Colonic mucosa (tissue), 4 donors: ENCODE data around the gene ZMYM2. TPM values are rescaled to one million over a fixed set of nuclear protein-coding genes. Genes with fewer than 3 reads are reported as not detected.

Source experiments
- DNase-seq: peaks from one replicate; pipeline ENCODE4 v3.0.0-alpha.2; 2020
- H3K27ac ChIP-seq: fragments of 200-600 bp; one replicate; pipeline ENCODE4 v1.8.0; 2021
- H3K27me3 ChIP-seq: fragments of 200-600 bp; one replicate; pipeline ENCODE4 v1.8.0; 2021
- H3K36me3 ChIP-seq: fragments of 200-600 bp; one replicate; pipeline ENCODE4 v1.8.0; 2021
- H3K4me1 ChIP-seq: fragments of 200-600 bp; one replicate; pipeline ENCODE4 v1.8.0; 2021; ENCODE audit warnings: mild to moderate bottlenecking
- H3K4me3 ChIP-seq: fragments of 200-600 bp; one replicate; pipeline ENCODE4 v1.8.0; 2021
- H3K9ac ChIP-seq, 2 donors: one replicate each; pipeline ENCODE4 v1.7.0; 2013; ENCODE audit warnings: control low read depth in 2 of 2, low read depth in 2 of 2, low read length in 2 of 2
- H3K9me3 ChIP-seq: fragments of 200-600 bp; one replicate; pipeline ENCODE4 v1.8.0; 2021
- intact Hi-C: fragments of 100-400 bp; cut with DNase I; formaldehyde crosslinking; loops from one replicate; pipeline ENCODE4 v1.14.1; 2022
- total RNA-seq, 2 donors: library from RNA; stranded (reverse); fragmentation: NEBNext Ultra II Directional in 1 of 2; extraction: Animal tissue kit (Norgen Biotek cat#: 25700) in 1 of 2; gene quantifications; one replicate each; pipeline ENCODE4 v1.2.1, GENCODE V29; 2021
- TF ChIP-seq, protein P1 (sequence below): fragments of 200-600 bp; IDR thresholded peaks from one replicate; pipeline ENCODE4 v1.8.0; 2022; ENCODE audit warnings: antibody characterized with exemption, mild to moderate bottlenecking
- donor health status: healthy.
- donor health status: DM: no; HTN: no; CAD: no.
- donor health status: DM: no; HTN: no; CAD: no.

ZMYM2 gene
- total RNA-seq, 2 donors from 2014 or later: 47.6 to 70.1 TPM

DNA sequence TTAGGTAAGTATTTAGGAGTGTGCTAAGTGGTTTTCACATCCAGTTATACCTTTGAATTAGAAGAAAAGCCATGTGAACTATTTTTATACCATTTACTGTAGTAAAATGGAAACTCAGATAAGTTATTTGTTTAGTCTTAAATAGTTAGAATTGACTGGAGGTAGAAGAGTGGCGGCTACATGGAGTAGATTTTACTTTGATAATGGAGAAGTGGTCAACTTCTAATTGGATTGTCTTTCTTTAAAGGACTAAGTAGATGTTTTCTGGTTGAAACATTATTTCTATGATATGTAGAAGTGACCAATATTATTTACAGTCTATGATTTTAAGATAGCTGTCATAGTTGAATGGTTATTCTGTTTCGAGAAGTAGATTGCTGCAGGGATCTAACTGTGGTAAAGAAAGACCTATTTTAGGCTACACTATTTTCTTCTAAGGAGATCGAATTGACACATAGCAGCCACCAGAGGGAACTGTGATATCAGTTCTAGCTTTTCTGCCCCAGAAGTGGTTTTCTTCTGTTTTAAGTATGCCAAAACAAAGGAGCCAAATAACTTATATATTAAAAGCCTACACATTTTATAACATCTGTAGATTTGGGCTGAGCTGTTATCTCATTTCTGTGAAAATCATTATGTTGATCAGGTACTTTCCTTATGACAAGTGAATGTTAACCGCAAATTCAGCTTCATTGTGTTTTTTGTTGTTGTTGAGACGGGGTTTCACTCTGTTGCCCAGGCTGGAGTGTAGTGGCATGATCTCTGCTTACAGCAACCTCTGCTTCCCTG is 26.1 kb downstream of the ZMYM2 start:
- Histone ChIP-seq H3K36me3 (no peaks in the 10 kb centered on the region), H3K4me3 (no peak overlapping the region), H3K9ac (no peak overlapping the region), H3K9me3 (no peaks in the 10 kb centered on the region), H3K27me3 (no peaks in the 10 kb centered on the region), H3K4me1 (no peaks in the 10 kb centered on the region), H3K27ac (no peak overlapping the region)
- no peak for DNase-seq
- TF ChIP-seq, protein P1, sequence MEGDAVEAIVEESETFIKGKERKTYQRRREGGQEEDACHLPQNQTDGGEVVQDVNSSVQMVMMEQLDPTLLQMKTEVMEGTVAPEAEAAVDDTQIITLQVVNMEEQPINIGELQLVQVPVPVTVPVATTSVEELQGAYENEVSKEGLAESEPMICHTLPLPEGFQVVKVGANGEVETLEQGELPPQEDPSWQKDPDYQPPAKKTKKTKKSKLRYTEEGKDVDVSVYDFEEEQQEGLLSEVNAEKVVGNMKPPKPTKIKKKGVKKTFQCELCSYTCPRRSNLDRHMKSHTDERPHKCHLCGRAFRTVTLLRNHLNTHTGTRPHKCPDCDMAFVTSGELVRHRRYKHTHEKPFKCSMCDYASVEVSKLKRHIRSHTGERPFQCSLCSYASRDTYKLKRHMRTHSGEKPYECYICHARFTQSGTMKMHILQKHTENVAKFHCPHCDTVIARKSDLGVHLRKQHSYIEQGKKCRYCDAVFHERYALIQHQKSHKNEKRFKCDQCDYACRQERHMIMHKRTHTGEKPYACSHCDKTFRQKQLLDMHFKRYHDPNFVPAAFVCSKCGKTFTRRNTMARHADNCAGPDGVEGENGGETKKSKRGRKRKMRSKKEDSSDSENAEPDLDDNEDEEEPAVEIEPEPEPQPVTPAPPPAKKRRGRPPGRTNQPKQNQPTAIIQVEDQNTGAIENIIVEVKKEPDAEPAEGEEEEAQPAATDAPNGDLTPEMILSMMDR: no peak
- intact Hi-C loops: no loop called here

- no peak overlapping the region for H3K9ac ChIP-seq
Observed at GRCh38 chr13:19985219-19985556, 26.7 kb downstream of the ZMYM2 start.

GRCh38 chr13:19991531-19991930 is 33.0 kb downstream of the ZMYM2 start:
- H3K9ac ChIP-seq: no peak overlapping the region
- no peak overlapping the region for H3K27ac ChIP-seq
- intact Hi-C loops: no loop called here
- no peak overlapping the region for H3K4me3 ChIP-seq
- no peaks in the 10 kb centered on the region for H3K27me3 ChIP-seq
- TF ChIP-seq, protein P1: no peak
- DNase-seq: no peak
- no peaks in the 10 kb centered on the region for H3K9me3 ChIP-seq
- peaks cover 7% of the 10 kb centered on the region for H3K36me3 ChIP-seq
- no peaks in the 10 kb centered on the region for H3K4me1 ChIP-seq

More at GRCh38 chr13:19985219-19985556, 26.7 kb downstream of the ZMYM2 start:
- intact Hi-C loops: no loop called here
- Histone ChIP-seq H3K36me3 (no peaks in the 10 kb centered on the region), H3K4me3 (no peak overlapping the region), H3K27me3 (no peaks in the 10 kb centered on the region), H3K9me3 (no peaks in the 10 kb centered on the region), H3K4me1 (no peaks in the 10 kb centered on the region), H3K27ac (no peak overlapping the region)
- TF ChIP-seq, protein P1: no peak
- no peak for DNase-seq

- TF ChIP-seq, protein P1: no peak
- Histone ChIP-seq H3K36me3 (peaks cover 7% of the 10 kb centered on the region), H3K4me3 (no peak overlapping the region), H3K27me3 (no peaks in the 10 kb centered on the region), H3K9ac (no peak overlapping the region), H3K4me1 (no peaks in the 10 kb centered on the region), H3K27ac (no peak overlapping the region), H3K9me3 (no peaks in the 10 kb centered on the region)
- intact Hi-C loops: no loop called here
- no peak for DNase-seq
Observed at GRCh38 chr13:19993024-19993423, 34.5 kb downstream of the ZMYM2 start.

GRCh38 chr13:19998960-19999359 is 40.4 kb downstream of the ZMYM2 start:
- Histone ChIP-seq H3K36me3 (no peaks in the 10 kb centered on the region), H3K9ac (no peak overlapping the region), H3K9me3 (no peaks in the 10 kb centered on the region), H3K27me3 (no peaks in the 10 kb centered on the region), H3K27ac (no peak overlapping the region), H3K4me3 (no peak overlapping the region), H3K4me1 (no peaks in the 10 kb centered on the region)
- intact Hi-C loops: no loop called here
- TF ChIP-seq, protein P1: no peak
- DNase-seq: no peak
